GM10248 (cell line): ENCODE results near the gene FAM234B.

Source experiments
- CTCF ChIA-PET: fragments of 300-600 bp; sonication (Branson Sonifier 250); formaldehyde crosslinking; extraction: SDS; loops from one replicate; lab custom pipeline; 2021; ENCODE audit warnings: antibody characterized with exemption; lab: Yijun Ruan, JAX
- POLR2A ChIA-PET: fragments of 350-650 bp; sonication (Branson Sonifier 250); formaldehyde crosslinking; extraction: SDS; loops from one replicate; lab custom pipeline; 2020; ENCODE audit warnings: antibody characterized with exemption; lab: Yijun Ruan, JAX
- DNase-seq: peaks from one replicate; pipeline ENCODE4 v3.0.0; 2012; ENCODE audit errors: extremely low spot score
- CTCF ChIP-seq: IDR thresholded peaks from 2 replicates; pipeline ENCODE4 v1.5.1; 2012; ENCODE audit warnings: mild to moderate bottlenecking, low read depth; ENCODE audit errors: extremely low read depth, missing control alignments, control extremely low read depth

Gene FAM234B, protein sequence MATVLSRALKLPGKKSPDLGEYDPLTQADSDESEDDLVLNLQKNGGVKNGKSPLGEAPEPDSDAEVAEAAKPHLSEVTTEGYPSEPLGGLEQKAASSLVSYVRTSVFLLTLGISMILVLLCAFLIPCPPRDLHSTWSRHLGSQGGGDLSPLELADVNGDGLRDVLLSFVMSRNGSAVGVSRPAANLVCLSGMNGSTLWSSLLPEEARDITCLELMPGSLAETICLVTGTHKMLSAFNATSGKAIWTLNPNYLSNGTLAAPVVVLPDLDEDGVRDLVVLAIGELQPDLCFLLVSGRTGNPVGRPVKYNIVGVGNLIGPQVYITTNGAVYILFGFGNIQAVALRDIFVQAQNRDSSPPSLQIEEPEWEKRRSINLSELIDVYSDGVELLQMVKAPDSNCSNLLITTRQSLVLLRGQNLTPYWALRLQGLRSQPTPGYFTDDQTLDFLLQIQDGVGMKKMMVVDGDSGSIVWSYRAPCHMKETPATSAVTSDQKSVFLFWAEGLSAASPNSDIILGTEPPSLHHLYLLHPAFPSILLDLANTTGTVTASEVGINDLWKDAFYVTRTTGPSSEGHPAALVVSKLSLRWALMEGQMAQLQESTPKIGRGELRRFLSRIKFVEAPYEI

DNA sequence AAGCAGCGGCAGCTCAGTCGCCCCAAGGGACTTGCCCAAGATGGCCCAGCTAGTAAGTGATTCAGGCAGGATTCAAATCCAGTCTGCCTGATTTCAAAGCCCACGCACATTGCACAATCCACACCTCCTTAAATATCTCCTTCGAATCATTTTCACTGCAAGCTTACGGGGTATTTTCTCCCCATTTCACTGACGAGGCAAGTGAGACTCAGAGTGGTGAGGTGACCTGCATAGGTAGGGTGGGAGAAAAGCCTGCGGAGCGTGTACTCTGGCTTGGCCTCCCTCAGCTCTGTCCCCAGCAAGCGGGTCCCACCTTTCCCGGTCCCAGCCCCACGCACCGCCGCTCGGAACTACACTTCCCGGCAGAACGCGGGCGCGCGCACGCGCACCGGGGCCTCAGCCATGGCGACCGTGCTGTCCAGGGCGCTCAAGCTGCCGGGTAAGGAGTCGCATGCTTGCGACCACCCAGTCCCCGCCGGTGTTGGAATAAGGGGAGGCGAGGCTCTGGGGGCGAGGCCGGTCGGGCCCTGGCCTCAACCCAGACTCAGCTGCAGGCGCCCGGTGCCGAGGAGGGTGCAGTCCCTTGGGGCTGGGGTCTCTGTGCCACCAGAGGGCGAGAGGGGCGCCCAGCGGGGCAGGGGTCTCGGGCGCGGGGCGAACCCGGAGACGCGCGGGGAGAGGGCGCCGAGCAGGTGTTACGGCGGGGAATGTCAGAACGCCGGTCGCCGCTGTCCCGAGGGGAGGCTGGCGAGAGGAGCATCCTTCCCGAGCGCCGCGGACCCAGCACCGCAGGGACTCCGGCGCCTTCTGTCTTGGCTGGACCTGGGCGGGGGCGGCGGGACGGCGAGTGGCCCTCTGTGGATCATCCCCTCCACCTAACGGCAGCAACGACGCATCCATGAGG lies at the start of gene FAM234B:
FAM234B (plus strand) TSS at position 380 of the 904 bp plus-strand sequence; CDS start at position 403, 23 bp downstream.
- peak; percentile 87 for DNase-seq
- ChIA-PET POLR2A (interaction anchor here (0.7 kb wide), 1 partner anchor 397 kb away, joined by 3 read pairs; no protein-coding TSS in a partner anchor), CTCF (interaction anchor here (1.1 to 1.4 kb wide), 4 partner anchors 10 to 168 kb away, joined by 3 to 6 read pairs (median 4); no protein-coding TSS in a partner anchor)
- TF ChIP-seq CTCF: peak; percentile 7

DNA sequence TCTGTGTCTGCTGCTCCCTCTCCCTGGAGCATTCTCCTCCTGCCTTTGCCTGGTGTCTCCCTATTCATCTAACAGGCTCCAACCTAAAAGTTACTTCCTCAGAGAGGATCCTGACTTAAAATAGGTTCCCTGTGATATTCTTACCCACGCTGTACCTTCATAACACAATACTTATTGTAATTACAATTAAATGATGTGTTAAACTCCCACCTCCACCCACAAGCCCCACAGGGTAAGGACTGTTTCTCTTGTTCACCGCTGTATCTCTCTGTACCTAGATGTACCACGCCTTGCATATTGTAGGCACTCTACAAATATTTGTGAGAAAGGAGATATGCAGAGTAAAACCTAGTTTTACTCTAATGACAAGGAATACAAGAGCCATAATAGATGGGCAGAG lies 49.1 kb upstream of the FAM234B start:
- no peak for TF ChIP-seq CTCF
- ChIA-PET CTCF (interaction anchor here (0.8 to 1.4 kb wide), 5 partner anchors 11 to 217 kb away, joined by 3 to 4 read pairs (median 3); no protein-coding TSS in a partner anchor), POLR2A (interaction anchor here (0.5 kb wide), 1 partner anchor 600 kb away, joined by 3 read pairs; no protein-coding TSS in a partner anchor)

DNA sequence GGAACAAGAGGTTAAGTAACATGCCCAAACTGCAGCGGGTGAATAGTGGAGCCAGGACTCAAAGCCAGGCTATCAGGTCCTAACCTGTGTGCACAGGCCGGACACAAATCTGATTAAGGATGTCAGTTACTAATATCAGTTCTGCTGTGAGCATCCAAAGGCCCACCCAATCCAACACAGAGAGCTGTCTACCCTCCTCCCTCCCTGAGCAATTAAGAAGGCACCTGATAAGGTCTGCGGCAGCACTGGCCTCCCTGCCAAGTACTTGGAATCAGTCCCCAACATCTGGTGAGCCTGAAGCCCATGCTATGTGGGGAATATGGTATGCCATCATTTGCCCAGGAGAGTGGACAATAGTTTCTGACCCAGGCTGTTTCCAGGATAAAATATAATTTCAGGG lies 48.0 kb upstream of the FAM234B start:
- DNase-seq: no peak
- no peak for TF ChIP-seq CTCF
- ChIA-PET POLR2A (no interaction called here), CTCF (interaction anchor here (1.2 to 1.4 kb wide), 2 partner anchors 11 to 80 kb away, joined by 3 to 4 read pairs; no protein-coding TSS in a partner anchor)

More for the DNA sequence above, 49.1 kb upstream of the FAM234B start:
- DNase-seq: no peak

GRCh38 chr12:12997156-12997555 lies 47.0 kb upstream of the FAM234B start:
- no peak for DNase-seq
- no peak for TF ChIP-seq CTCF
- ChIA-PET POLR2A (no interaction called here), CTCF (interaction anchor here (0.9 to 1.4 kb wide), 4 partner anchors 12 to 80 kb away, joined by 3 to 4 read pairs (median 3); no protein-coding TSS in a partner anchor)

DNA sequence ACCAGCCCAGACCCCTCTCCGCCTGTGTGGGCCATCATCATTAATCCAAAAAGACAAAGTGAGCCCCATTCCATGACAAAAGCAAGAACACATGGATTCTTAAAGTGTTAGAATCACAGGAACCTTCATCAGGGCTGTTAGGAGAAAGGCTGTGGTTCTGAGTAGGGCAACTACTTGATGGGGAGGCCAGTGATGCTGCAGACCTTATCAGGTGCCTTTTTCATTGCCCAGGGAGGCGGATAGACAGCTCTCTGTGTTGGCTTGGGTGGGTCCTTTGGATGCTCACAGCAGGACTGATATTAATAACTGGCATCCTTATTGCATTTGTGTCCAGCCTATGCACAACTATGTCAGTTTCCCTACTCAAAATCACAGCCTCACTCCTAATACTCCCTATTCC lies 46.4 kb upstream of the FAM234B start:
- ChIA-PET POLR2A (no interaction called here), CTCF (interaction anchor here (0.9 to 1.4 kb wide), 4 partner anchors 15 to 81 kb away, joined by 3 to 4 read pairs (median 3); no protein-coding TSS in a partner anchor)
- no peak for DNase-seq
- TF ChIP-seq CTCF: no peak
